Measurements from ENCODE around the gene VPS4A.

VPS4A gene

GRCh38 chr16:69310653-69311532 is at the start of gene VPS4A:
Gene VPS4A, plus strand, starts transcription at chr16:69311350. Its CDS starts 162 bp downstream, at chr16:69311512.
- Histone ChIP-seq H3K27ac (ENCODE audit: low read depth, low read length) (no peak within 1 kb of the TSS; the same call in 1 of the 2 replicates), H3K4me3 (ENCODE audit: low read depth, low read length) (peak within 1 kb of the TSS; percentile 95), H3K27me3 (ENCODE audit: control insufficient read depth, insufficient read depth, low read length) (no peaks in the 10 kb centered on the region), H3K9ac (ENCODE audit: low read length) (peak within 1 kb of the TSS; percentile 75), H3K36me3 (ENCODE audit: control insufficient read depth, insufficient read depth, low read length) (peaks cover 18% of the 10 kb centered on the region), H3K9me3 (ENCODE audit: control insufficient read depth, insufficient read depth, low read depth, low read length) (no peaks in the 10 kb centered on the region), H3K4me1 (ENCODE audit: control insufficient read depth, insufficient read depth, low read length) (peaks cover 8% of the 10 kb centered on the region; the same call in 1 of the 2 replicates)

DNA sequence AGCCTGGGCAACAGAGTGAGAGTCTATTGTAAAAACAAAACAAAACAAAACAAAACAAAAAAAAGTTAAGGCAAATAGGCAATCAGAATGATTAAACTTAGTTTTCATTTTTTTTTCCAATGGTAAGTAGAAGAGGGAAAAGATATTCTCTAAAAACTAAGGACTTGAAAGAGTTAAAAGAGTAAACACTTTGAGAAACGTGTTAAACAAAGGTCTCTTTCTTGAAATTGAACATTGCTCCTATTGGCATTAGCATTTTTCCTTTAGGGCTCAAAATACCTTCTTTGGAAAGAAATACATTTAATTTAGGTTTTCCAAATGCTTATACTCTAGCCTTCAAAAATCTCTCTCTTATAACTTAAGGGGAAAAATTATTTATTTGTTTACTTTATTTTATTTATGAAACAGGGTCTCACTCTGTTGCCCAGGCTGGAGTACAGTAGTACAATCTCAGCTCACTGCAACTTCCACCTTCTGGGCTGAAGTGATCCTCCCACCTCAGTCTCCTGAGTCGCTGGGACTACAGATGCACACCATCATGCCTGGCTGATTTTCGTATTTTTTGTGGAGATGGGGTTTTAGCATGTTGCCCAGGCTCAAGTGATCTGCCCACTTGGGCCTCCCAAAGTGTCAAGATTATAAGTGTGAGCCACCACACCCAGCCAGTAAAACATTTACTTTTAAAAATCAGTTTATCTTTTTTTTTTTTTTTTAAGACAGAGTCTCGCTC is 44.7 kb upstream of the VPS4A start:
- H3K4me1 ChIP-seq (ENCODE audit: control insufficient read depth, insufficient read depth, low read length) = no peaks in the 10 kb centered on the region
- no peaks in the 10 kb centered on the region for H3K27me3 ChIP-seq (ENCODE audit: control insufficient read depth, insufficient read depth, low read length)
- no peaks in the 10 kb centered on the region for H3K9me3 ChIP-seq (ENCODE audit: control insufficient read depth, insufficient read depth, low read depth, low read length)
- H3K4me3 ChIP-seq (ENCODE audit: low read depth, low read length) = no peak overlapping the region
- H3K36me3 ChIP-seq (ENCODE audit: control insufficient read depth, insufficient read depth, low read length) = peaks cover 21% of the 10 kb centered on the region
- H3K9ac ChIP-seq (ENCODE audit: low read length) = no peak overlapping the region
- H3K27ac ChIP-seq (ENCODE audit: low read depth, low read length) = no peak overlapping the region

DNA sequence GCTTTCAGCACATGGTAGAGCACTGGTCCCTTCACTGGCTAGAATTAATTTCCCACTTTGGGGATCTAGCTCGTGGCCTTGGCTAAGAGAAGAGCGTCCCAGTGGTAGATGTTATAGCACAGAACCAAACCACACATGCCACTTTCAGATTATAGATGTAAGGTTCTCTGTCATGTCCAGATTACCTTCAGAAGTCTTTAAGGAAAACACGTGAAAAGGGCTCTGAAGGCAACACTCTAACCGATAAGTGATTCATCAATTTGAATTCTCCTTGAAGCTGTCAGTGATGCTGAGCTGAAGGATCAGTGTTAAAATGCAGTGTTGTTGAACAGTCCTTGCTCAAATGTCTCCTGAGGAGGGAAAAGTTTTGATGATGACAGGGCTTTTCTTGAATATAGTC is 43.5 kb upstream of the VPS4A start:
- peaks cover 18% of the 10 kb centered on the region for H3K36me3 ChIP-seq (ENCODE audit: control insufficient read depth, insufficient read depth, low read length)
- H3K9ac ChIP-seq (ENCODE audit: low read length) = no peak overlapping the region
- H3K27me3 ChIP-seq (ENCODE audit: control insufficient read depth, insufficient read depth, low read length) = no peaks in the 10 kb centered on the region
- H3K4me3 ChIP-seq (ENCODE audit: low read depth, low read length) = no peak overlapping the region
- no peaks in the 10 kb centered on the region for H3K9me3 ChIP-seq (ENCODE audit: control insufficient read depth, insufficient read depth, low read depth, low read length)
- no peaks in the 10 kb centered on the region for H3K4me1 ChIP-seq (ENCODE audit: control insufficient read depth, insufficient read depth, low read length)
- no peak overlapping the region for H3K27ac ChIP-seq (ENCODE audit: low read depth, low read length)

DNA sequence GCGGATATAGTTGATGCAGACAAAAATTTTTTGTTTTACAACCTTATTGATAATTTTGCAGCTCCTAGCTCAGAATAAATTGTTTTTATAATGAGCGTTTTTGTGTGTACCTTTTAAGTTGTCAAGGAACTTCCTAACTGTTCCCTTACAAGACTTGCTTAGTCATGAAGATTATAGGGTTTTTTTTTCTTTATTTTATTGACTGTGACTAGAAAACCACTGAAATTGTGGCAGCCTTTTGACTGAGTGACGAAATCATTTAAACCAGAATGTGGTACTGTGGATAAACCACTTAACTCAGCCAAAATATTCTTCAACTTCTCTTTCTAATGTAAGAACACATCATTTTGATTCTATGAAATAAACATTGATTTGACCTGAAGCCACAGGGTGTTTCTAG is 40.8 kb upstream of the VPS4A start:
- Histone ChIP-seq H3K9ac (ENCODE audit: low read length) (no peak overlapping the region), H3K36me3 (ENCODE audit: control insufficient read depth, insufficient read depth, low read length) (peaks cover 17% of the 10 kb centered on the region), H3K27ac (ENCODE audit: low read depth, low read length) (no peak overlapping the region), H3K4me1 (ENCODE audit: control insufficient read depth, insufficient read depth, low read length) (no peaks in the 10 kb centered on the region), H3K9me3 (ENCODE audit: control insufficient read depth, insufficient read depth, low read depth, low read length) (no peaks in the 10 kb centered on the region), H3K27me3 (ENCODE audit: control insufficient read depth, insufficient read depth, low read length) (no peaks in the 10 kb centered on the region), H3K4me3 (ENCODE audit: low read depth, low read length) (no peak overlapping the region)

GRCh38 chr16:69270831-69271230 is 40.3 kb upstream of the VPS4A start:
- no peaks in the 10 kb centered on the region for H3K4me1 ChIP-seq (ENCODE audit: control insufficient read depth, insufficient read depth, low read length)
- no peaks in the 10 kb centered on the region for H3K27me3 ChIP-seq (ENCODE audit: control insufficient read depth, insufficient read depth, low read length)
- no peak overlapping the region for H3K4me3 ChIP-seq (ENCODE audit: low read depth, low read length)
- H3K9me3 ChIP-seq (ENCODE audit: control insufficient read depth, insufficient read depth, low read depth, low read length) = no peaks in the 10 kb centered on the region
- H3K9ac ChIP-seq (ENCODE audit: low read length) = no peak overlapping the region
- peaks cover 17% of the 10 kb centered on the region for H3K36me3 ChIP-seq (ENCODE audit: control insufficient read depth, insufficient read depth, low read length)
- H3K27ac ChIP-seq (ENCODE audit: low read depth, low read length) = no peak overlapping the region

DNA sequence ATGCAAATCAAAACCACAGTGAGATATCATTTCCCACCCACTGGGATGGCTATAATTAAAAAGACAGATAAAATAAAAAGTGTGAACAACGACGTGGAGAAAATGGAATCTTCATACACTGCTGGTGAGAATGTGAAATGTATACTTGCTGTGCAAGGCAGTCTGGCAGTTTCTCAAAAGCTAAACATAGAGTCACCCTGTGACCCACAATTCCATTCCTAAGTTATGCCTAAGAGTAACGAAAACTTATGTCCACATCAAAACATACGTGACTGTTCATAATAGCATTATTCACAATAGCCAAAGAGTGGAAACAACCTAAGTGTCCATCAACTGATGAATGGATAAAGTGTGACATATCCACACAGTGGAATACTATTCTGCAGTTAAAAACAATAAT is 38.1 kb upstream of the VPS4A start:
- H3K27me3 ChIP-seq (ENCODE audit: control insufficient read depth, insufficient read depth, low read length) = no peaks in the 10 kb centered on the region
- H3K36me3 ChIP-seq (ENCODE audit: control insufficient read depth, insufficient read depth, low read length) = peaks cover 17% of the 10 kb centered on the region
- H3K4me1 ChIP-seq (ENCODE audit: control insufficient read depth, insufficient read depth, low read length) = no peaks in the 10 kb centered on the region
- no peaks in the 10 kb centered on the region for H3K9me3 ChIP-seq (ENCODE audit: control insufficient read depth, insufficient read depth, low read depth, low read length)
- H3K4me3 ChIP-seq (ENCODE audit: low read depth, low read length) = no peak overlapping the region
- no peak overlapping the region for H3K27ac ChIP-seq (ENCODE audit: low read depth, low read length)
- H3K9ac ChIP-seq (ENCODE audit: low read length) = no peak overlapping the region

GRCh38 chr16:69274699-69275235 is 36.4 kb upstream of the VPS4A start:
- H3K27me3 ChIP-seq (ENCODE audit: control insufficient read depth, insufficient read depth, low read length) = no peaks in the 10 kb centered on the region
- H3K27ac ChIP-seq (ENCODE audit: low read depth, low read length) = no peak overlapping the region
- H3K4me1 ChIP-seq (ENCODE audit: control insufficient read depth, insufficient read depth, low read length) = no peaks in the 10 kb centered on the region
- no peak overlapping the region for H3K4me3 ChIP-seq (ENCODE audit: low read depth, low read length)
- no peaks in the 10 kb centered on the region for H3K9me3 ChIP-seq (ENCODE audit: control insufficient read depth, insufficient read depth, low read depth, low read length)
- peaks cover 15% of the 10 kb centered on the region for H3K36me3 ChIP-seq (ENCODE audit: control insufficient read depth, insufficient read depth, low read length)
- no peak overlapping the region for H3K9ac ChIP-seq (ENCODE audit: low read length)

GRCh38 chr16:69276148-69277115 is 34.7 kb upstream of the VPS4A start:
- no peaks in the 10 kb centered on the region for H3K27me3 ChIP-seq (ENCODE audit: control insufficient read depth, insufficient read depth, low read length)
- no peak overlapping the region for H3K4me3 ChIP-seq (ENCODE audit: low read depth, low read length)
- H3K36me3 ChIP-seq (ENCODE audit: control insufficient read depth, insufficient read depth, low read length) = peaks cover 6% of the 10 kb centered on the region; the same call in 1 of the 2 replicates
- H3K9me3 ChIP-seq (ENCODE audit: control insufficient read depth, insufficient read depth, low read depth, low read length) = no peaks in the 10 kb centered on the region
- no peaks in the 10 kb centered on the region for H3K4me1 ChIP-seq (ENCODE audit: control insufficient read depth, insufficient read depth, low read length)
- H3K27ac ChIP-seq (ENCODE audit: low read depth, low read length) = no peak overlapping the region
- no peak overlapping the region for H3K9ac ChIP-seq (ENCODE audit: low read length)

DNA sequence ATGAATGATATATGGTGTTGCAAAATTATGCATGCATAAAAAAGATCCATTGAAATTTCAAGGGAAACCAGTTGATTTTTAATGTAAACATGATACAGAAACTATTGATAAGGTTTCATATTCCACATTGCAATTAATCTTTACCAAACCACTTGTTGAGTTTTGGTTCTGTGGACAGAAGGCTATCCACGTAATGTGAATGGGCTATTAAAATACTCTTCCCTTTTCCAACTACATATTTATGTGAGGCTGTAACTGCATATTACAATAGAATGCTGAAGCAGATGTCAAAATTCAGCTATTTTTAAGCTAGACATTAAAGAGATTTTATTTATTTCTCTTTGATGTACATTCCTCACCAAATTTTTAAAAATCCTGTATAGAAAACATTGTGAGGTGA is 33.7 kb upstream of the VPS4A start:
- Histone ChIP-seq H3K9ac (ENCODE audit: low read length) (no peak overlapping the region), H3K27me3 (ENCODE audit: control insufficient read depth, insufficient read depth, low read length) (no peaks in the 10 kb centered on the region), H3K4me1 (ENCODE audit: control insufficient read depth, insufficient read depth, low read length) (no peaks in the 10 kb centered on the region), H3K36me3 (ENCODE audit: control insufficient read depth, insufficient read depth, low read length) (peaks cover 6% of the 10 kb centered on the region; the same call in 1 of the 2 replicates), H3K4me3 (ENCODE audit: low read depth, low read length) (no peak overlapping the region), H3K9me3 (ENCODE audit: control insufficient read depth, insufficient read depth, low read depth, low read length) (no peaks in the 10 kb centered on the region), H3K27ac (ENCODE audit: low read depth, low read length) (no peak overlapping the region)

- Histone ChIP-seq H3K9me3 (ENCODE audit: control insufficient read depth, insufficient read depth, low read depth, low read length) (no peaks in the 10 kb centered on the region), H3K27ac (ENCODE audit: low read depth, low read length) (no peak overlapping the region), H3K9ac (ENCODE audit: low read length) (no peak overlapping the region), H3K27me3 (ENCODE audit: control insufficient read depth, insufficient read depth, low read length) (no peaks in the 10 kb centered on the region), H3K36me3 (ENCODE audit: control insufficient read depth, insufficient read depth, low read length) (peaks cover 9% of the 10 kb centered on the region), H3K4me1 (ENCODE audit: control insufficient read depth, insufficient read depth, low read length) (no peaks in the 10 kb centered on the region), H3K4me3 (ENCODE audit: low read depth, low read length) (no peak overlapping the region)
Measured at GRCh38 chr16:69283851-69284250, 27.3 kb upstream of the VPS4A start.
